ENCODE results near the gene PRC1.

The PRC1 gene

GRCh38 chr15:90921887-90922286 is 72.4 kb downstream of the PRC1 start:
- Histone ChIP-seq H3K4me3 (ENCODE audit: low read length) (no peak overlapping the region), H3K4me2 (ENCODE audit: low read length) (no peak overlapping the region), H3K4me1 (ENCODE audit: low read length) (peaks cover 30% of the 10 kb centered on the region), H4K20me1 (ENCODE audit: insufficient read depth, low read length) (no peaks in the 10 kb centered on the region), H3K9ac (ENCODE audit: low read length) (no peak overlapping the region), H3K36me3 (replicated peaks; ENCODE audit: low read depth, low read length) (peaks cover 15% of the 10 kb centered on the region), H3K79me2 (ENCODE audit: low read length) (no peaks in the 10 kb centered on the region), H3K27ac (ENCODE audit: low read length) (no peak overlapping the region), H2AFZ (ENCODE audit: low read depth, low read length) (no peak overlapping the region), H3K9me3 (ENCODE audit: insufficient read depth, low read length) (no peaks in the 10 kb centered on the region), H3K27me3 (ENCODE audit: low read depth, low read length) (no peaks in the 10 kb centered on the region)
- TF ChIP-seq, protein P1, sequence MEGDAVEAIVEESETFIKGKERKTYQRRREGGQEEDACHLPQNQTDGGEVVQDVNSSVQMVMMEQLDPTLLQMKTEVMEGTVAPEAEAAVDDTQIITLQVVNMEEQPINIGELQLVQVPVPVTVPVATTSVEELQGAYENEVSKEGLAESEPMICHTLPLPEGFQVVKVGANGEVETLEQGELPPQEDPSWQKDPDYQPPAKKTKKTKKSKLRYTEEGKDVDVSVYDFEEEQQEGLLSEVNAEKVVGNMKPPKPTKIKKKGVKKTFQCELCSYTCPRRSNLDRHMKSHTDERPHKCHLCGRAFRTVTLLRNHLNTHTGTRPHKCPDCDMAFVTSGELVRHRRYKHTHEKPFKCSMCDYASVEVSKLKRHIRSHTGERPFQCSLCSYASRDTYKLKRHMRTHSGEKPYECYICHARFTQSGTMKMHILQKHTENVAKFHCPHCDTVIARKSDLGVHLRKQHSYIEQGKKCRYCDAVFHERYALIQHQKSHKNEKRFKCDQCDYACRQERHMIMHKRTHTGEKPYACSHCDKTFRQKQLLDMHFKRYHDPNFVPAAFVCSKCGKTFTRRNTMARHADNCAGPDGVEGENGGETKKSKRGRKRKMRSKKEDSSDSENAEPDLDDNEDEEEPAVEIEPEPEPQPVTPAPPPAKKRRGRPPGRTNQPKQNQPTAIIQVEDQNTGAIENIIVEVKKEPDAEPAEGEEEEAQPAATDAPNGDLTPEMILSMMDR (IDR thresholded peaks at IDR 0.05; ENCODE audit: low read depth, low read length) = no peak
- TF ChIP-seq EZH2phosphoT487 (IDR thresholded peaks at IDR 0.05; ENCODE audit: low read depth) = no peak

- Histone ChIP-seq H3K36me3 (replicated peaks; ENCODE audit: low read depth, low read length) (peaks cover 15% of the 10 kb centered on the region), H3K4me1 (ENCODE audit: low read length) (peaks cover 16% of the 10 kb centered on the region)
- no peak for TF ChIP-seq EZH2phosphoT487 (IDR thresholded peaks at IDR 0.05; ENCODE audit: low read depth)
- TF ChIP-seq, protein P1 (IDR thresholded peaks at IDR 0.05; ENCODE audit: low read depth, low read length) = no peak
Measured at GRCh38 chr15:90918835-90919234, 75.5 kb downstream of the PRC1 start.

DNA sequence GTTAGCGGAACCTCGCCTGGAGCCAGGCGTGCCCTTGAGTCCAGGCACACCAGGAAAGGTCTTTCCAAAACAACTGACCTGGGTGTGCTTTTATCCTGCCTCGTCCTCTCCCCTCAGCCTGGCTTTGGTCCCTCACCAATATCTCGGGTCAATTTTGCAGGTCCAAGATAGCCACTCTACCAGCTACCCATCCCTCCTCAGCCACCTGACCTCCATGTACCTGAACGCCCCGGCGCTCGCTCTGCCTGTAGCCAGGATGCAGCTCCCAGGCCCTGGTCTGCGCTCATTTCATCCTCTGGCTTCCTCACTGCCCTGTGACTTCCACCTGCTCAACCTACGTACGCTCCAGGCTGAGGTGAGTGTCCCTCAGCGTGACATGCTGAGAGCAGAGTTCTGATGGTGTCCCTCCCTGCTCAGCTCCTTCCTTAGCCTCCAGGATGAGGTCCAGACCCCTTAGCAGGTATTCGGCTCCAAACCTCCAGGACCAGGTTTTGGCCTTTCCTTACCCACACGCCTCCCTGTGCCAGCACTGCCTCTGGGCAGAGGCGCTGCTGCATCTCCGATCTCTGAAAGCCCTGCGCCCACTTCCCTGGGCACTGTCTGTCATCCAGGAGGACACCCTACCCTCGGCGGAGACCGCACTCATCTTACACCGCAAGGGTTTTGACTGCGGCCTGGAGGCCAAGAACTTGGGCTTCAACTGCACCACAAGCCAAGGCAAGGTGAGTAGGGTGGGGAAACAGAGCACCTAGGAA is 76.1 kb downstream of the PRC1 start:
- no peaks in the 10 kb centered on the region for H4K20me1 ChIP-seq (ENCODE audit: insufficient read depth, low read length)
- no peaks in the 10 kb centered on the region for H3K9me3 ChIP-seq (ENCODE audit: insufficient read depth, low read length)
- no peak overlapping the region for H2AFZ ChIP-seq (ENCODE audit: low read depth, low read length)
- peaks cover 20% of the 10 kb centered on the region for H3K36me3 ChIP-seq (replicated peaks; ENCODE audit: low read depth, low read length)
- H3K4me2 ChIP-seq (ENCODE audit: low read length) = no peak overlapping the region
- TF ChIP-seq, protein P1 (IDR thresholded peaks at IDR 0.05; ENCODE audit: low read depth, low read length) = no peak
- no peak for TF ChIP-seq EZH2phosphoT487 (IDR thresholded peaks at IDR 0.05; ENCODE audit: low read depth)
- H3K4me3 ChIP-seq (ENCODE audit: low read length) = no peak overlapping the region
- H3K79me2 ChIP-seq (ENCODE audit: low read length) = no peaks in the 10 kb centered on the region
- no peak overlapping the region for H3K9ac ChIP-seq (ENCODE audit: low read length)
- H3K27me3 ChIP-seq (ENCODE audit: low read depth, low read length) = no peaks in the 10 kb centered on the region
- H3K4me1 ChIP-seq (ENCODE audit: low read length) = peaks cover 10% of the 10 kb centered on the region
- no peak overlapping the region for H3K27ac ChIP-seq (ENCODE audit: low read length)

More at GRCh38 chr15:90918835-90919234, 75.5 kb downstream of the PRC1 start:
- H2AFZ ChIP-seq (ENCODE audit: low read depth, low read length) = no peak overlapping the region
- no peaks in the 10 kb centered on the region for H3K9me3 ChIP-seq (ENCODE audit: insufficient read depth, low read length)
- H3K27me3 ChIP-seq (ENCODE audit: low read depth, low read length) = no peaks in the 10 kb centered on the region
- no peak overlapping the region for H3K4me3 ChIP-seq (ENCODE audit: low read length)
- H3K4me2 ChIP-seq (ENCODE audit: low read length) = no peak overlapping the region
- no peak overlapping the region for H3K27ac ChIP-seq (ENCODE audit: low read length)
- no peaks in the 10 kb centered on the region for H3K79me2 ChIP-seq (ENCODE audit: low read length)
- H4K20me1 ChIP-seq (ENCODE audit: insufficient read depth, low read length) = no peaks in the 10 kb centered on the region
- no peak overlapping the region for H3K9ac ChIP-seq (ENCODE audit: low read length)

DNA sequence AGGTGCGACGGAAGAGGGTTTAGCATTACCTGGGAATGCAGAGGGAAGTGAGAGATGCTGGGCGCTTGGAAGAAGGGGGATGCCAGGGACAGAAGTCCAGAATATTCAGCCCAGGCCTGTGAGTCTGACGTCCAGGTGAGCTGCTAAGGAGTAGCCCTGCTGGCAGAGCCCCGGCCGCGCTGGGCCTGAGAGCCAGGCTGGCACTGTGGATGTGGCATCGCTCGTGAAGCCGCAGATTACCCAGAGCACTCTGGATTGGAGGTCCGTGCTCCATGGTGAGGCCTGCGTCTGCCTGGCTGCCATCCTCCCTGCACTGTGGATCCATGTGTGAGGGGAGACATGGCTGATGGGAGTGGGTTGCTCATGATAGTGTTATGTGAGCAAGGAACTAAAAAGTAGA is 76.8 kb downstream of the PRC1 start:
- H3K4me2 ChIP-seq (ENCODE audit: low read length) = no peak overlapping the region
- no peak overlapping the region for H3K9ac ChIP-seq (ENCODE audit: low read length)
- H2AFZ ChIP-seq (ENCODE audit: low read depth, low read length) = no peak overlapping the region
- no peak for TF ChIP-seq EZH2phosphoT487 (IDR thresholded peaks at IDR 0.05; ENCODE audit: low read depth)
- TF ChIP-seq, protein P1 (IDR thresholded peaks at IDR 0.05; ENCODE audit: low read depth, low read length) = no peak
- peaks cover 23% of the 10 kb centered on the region for H3K36me3 ChIP-seq (replicated peaks; ENCODE audit: low read depth, low read length)
- no peak overlapping the region for H3K27ac ChIP-seq (ENCODE audit: low read length)
- H3K27me3 ChIP-seq (ENCODE audit: low read depth, low read length) = no peaks in the 10 kb centered on the region
- H3K4me1 ChIP-seq (ENCODE audit: low read length) = peaks cover 4% of the 10 kb centered on the region
- H3K4me3 ChIP-seq (ENCODE audit: low read length) = no peak overlapping the region
- no peaks in the 10 kb centered on the region for H4K20me1 ChIP-seq (ENCODE audit: insufficient read depth, low read length)
- H3K79me2 ChIP-seq (ENCODE audit: low read length) = no peaks in the 10 kb centered on the region
- no peaks in the 10 kb centered on the region for H3K9me3 ChIP-seq (ENCODE audit: insufficient read depth, low read length)
